HG02885 (cell line): Measurements from ENCODE around the gene NMT1.
A peak's percentile ranks its signal among the peaks of the same experiment; 100 is the strongest.
"Not testable (repeated sequence)": the region's sequence is repeated elsewhere in the genome, so short reads cannot be mapped to it uniquely, and the experiment has no call there.

Experiments
- ATAC-seq: cut with Tn5 transposase; IDR thresholded peaks from one replicate; pipeline ENCODE4 v1.9.1; 2021; ENCODE audit warnings: mild to moderate bottlenecking; ENCODE audit not compliant: unreplicated experiment, poor library complexity

The NMT1 gene

DNA sequence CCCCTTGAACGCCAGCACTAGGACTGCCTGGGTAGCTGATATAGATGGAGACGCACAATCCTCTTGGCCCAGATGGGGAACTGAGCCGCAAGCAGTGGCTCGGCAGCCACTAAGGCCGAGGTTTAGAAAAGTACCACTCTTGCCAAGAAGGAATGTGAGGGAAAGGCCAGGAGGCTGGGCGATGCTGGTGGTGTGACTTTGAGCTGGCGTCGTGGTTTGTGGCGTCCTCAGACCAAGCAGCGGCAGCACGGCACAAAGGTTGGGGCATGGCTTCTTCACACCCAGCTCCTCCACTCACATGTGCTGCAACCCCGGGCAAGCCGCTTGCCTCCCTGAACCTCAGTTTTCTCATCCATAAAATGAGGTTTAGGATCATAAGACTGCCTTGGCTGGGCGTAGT, 25.3 kb upstream of the NMT1 start:
- no peak for ATAC-seq

- ATAC-seq, result no peak
These were observed 24.4 kb upstream of the NMT1 start for GRCh38 chr17:45036691-45037090.

GRCh38 chr17:45038728-45039634, 22.1 kb upstream of the NMT1 start:
- no peak for ATAC-seq

- ATAC-seq, result no peak
These were observed 20.7 kb upstream of the NMT1 start for GRCh38 chr17:45040459-45040858.

GRCh38 chr17:45042346-45043120, 18.6 kb upstream of the NMT1 start:
- ATAC-seq, result no peak

DNA sequence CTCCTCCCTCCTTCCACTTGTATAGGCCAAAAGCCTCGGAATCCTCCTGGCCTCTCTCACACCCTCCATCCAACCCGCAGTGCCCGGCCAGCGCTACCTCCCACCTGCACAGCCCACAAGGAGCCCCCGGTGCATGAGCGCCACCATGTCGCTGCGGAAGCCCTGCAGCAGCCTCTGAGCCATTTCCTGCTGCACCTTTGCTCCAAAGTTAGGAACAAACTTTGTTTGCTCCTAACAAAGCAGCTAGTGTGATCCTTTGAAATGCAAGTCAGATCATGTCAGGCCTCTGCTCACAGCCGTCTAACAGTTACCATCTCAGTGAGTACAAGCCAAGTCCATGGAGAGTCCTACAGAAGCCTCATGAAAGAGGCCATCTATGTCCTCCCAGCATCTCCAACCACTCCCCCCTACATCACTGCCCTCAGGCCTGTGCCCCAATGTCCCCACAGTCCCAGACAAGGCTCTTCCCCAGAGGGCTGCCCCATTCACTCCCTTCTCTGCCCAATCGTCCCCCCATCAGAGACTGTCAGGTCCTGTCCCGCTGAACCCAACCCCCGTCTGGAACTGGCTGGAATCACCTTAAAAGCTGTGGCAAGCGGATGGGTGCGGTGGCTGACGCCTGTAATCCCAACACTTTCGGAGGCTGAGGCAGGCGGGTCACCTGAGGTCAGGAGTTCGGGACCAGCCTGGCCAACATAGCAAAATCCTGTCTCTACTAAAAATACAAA, 17.1 kb upstream of the NMT1 start:
- ATAC-seq, result no peak

- no peak for ATAC-seq
These were observed 14.5 kb upstream of the NMT1 start for GRCh38 chr17:45046537-45047125.

- no peak for ATAC-seq
These were observed 12.1 kb upstream of the NMT1 start for GRCh38 chr17:45048795-45049563.

DNA sequence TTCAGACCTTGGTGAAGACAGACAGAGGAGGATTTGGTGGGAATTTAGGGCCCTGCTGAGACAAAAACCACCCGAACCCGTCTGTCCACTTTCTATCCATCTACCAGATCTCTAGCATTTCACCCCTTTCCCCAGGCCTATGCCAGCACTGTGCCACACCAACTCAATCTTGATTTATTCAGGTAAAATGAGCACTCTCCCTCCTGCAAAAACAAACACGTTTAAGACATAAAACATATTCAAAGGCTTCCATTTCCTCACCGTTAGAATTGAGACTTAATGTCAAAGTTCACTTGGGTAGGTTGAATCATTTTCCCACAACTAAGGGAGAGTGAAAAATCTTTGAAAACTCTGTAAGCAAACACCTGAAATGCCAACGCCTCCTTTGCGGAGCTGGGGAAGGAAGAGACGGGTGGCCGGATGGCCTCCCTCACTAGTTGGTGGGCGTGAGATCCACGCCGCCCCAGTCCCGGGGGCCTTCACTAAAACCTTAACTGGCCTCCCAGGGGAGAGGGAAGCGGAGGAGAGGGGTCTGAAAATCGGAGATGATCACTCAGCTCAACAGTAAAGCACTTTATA, 10.5 kb upstream of the NMT1 start:
- ATAC-seq, result no peak

DNA sequence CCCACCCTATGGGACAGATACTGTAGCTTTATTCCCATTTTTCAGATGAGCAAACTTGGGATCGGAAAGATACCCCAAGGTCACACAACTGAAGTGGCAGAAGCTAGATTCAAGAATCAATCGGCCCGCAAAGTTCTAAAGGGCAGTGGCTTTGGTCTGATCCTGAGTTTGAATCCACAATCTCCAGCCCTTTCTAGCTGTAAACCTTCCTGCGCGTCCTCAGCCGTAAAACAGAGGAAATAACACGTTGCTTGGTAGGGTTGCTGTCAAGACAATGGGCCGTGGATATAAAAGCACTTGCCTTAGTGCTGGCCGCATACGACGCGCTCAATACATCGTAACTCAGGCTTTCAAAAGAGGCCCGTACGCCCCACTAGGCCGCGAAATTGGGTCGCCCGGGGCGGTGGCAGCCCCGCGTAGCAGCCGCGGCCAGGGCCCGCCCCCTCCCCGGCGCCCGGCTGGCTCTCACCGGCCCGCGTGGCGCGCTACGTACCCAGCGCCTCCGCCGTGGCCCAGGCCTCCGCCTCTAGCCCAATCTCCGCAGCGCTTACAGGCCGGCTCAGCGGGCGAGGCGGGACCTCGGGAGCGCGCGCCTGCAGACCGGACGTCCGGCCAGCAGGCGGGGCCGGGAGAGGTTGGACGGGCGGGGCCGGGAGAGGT, 9.9 kb upstream of the NMT1 start, which contains the start of gene DCAKD:
Gene DCAKD, minus strand, starts transcription at position 573 of the 660 bp plus-strand sequence. CDS start 16,747 bp downstream, outside the sequence.
- peak; percentile 98 for ATAC-seq

- ATAC-seq, result not testable (repeated sequence)
These were observed 9.4 kb upstream of the NMT1 start for GRCh38 chr17:45051720-45052051.

DNA sequence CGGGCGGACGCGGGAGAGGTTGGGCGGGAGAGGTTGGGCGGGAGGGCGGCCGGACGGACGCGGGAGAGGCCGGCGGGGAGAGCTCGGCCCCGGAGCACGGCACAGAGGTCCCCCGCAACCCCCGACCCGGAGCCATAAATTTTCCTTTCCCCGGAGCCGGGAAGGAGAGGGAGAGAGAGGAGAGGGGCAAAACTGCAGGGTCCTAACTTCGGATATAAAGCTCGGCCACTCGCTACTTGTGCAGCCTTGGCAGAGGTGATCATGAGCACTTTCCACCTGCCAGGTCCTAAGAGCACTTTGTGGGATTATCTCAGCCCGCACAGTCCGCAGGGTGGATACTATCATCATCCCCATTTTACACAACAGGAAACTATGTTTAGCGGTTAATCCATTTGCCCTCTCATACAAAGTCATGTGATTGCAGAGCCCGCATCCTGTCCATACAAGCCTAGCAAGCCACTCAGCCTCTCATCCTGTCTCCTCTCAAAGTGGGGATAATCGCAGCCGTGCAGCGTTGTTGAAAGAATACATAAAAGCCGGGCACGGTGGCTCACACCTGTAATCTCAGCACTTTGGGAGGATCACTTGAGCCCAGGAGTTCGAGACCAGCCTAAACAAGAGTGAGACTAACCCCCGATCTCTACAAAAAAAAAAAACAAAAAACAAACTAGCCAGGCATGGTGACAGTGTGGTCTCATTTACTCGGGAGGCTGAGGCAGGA, 8.9 kb upstream of the NMT1 start:
- ATAC-seq, result no peak

DNA sequence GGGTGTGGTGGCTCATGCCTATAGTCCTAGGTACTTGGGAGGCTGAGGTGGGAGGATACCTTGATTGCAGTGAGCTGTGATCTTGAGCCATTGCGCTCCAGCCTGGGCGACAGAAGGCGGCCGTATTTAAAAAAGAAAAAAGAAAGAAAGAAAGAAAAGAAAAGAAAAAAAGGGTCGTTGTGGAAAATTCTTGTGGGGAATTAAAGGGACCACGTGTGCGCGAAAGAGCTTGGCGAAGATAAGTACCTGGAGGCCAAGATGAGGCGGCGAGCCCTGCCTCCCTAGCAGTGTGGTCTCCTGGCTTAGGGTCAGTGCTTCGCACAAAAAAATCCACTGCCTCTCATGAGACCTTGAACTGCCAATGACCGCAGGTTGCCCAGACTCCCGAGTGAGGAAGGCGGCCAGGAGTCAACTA, 728 bp upstream of the NMT1 start:
- no peak for ATAC-seq

GRCh38 chr17:45061606-45062205, 589 bp downstream of the NMT1 start:
- ATAC-seq, result no peak

DNA sequence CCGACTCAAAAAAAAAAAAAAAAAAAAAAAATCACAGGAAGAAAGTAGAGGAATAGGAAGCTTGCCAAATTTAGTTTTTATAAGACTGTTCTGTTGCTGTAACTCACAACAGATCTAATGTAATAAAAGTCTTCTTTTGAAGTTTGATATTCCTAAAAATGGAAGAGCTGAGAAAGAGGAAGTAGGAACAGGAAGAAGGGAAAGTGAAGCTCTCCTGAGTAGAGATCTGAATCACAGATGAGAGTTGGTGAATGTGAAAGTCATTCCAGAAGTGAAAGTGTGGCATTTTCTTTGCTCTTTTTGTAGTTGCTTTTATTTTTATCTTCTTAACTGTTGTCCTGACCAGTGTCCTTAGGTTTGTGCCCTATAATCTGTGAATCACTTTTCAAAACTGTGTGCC, 2.1 kb downstream of the NMT1 start:
- no peak for ATAC-seq

GRCh38 chr17:45067637-45068036, 6.5 kb downstream of the NMT1 start:
- ATAC-seq, result no peak

DNA sequence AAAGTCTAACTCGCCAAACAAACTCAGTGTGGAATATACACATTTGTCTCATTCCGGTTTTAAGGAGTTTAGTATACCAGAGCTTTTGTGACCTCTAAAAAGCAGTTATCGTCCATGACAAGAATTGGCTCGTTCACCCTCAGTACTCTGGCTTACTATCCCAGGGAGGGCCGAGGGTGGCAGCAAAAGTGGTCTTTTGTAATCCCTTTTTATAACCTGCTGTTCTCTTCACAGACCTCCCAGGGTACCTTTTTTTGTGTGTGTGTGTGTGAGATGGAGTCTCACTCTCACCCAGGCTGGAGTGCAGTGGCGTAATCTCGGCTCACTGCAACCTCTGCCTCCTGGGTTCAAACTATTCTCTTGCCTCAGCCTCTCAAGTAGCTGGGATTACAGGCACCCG, 8.9 kb downstream of the NMT1 start:
- no peak for ATAC-seq

DNA sequence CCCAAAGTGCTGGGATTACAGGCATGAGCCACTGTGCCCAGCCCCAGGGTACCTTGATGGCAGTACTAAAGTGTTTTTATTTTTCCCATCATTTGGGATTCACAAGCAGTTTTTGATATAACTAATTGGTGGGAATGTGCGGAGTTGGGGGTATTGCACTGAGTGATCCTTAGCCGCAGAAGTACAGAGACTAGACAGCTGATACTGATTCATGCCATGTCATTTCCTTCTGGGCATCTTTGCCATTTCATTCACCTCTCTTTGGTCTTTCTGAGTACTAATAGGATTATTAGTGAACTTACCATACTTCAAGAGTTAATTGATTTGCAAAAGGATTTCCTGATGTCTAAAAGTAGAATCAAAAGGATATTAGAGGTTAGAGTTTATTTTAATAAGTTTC, 9.7 kb downstream of the NMT1 start:
- no peak for ATAC-seq
